ENCODE results near the gene TOMT. TPM values are rescaled to one million over a fixed set of nuclear protein-coding genes. Genes with fewer than 3 reads are reported as not detected.

The TOMT gene
- total RNA-seq, 1 donor from 2014 or later: not detected

GRCh38 chr11:72080326-72081183, 25.2 kb upstream of the TOMT start, which contains the start of the genes LRRC51 and NUMA1:
TSS of gene LRRC51 (plus strand) at chr11:72080850. CDS start at chr11:72089084, 8,234 bp downstream.
TSS of gene NUMA1 (minus strand) at chr11:72080542. CDS start at chr11:72035943, 44,599 bp downstream.
- peak; percentile 72 for FAIRE-seq
- H3K27me3 Mint-ChIP-seq (ENCODE audit: low read depth, unreplicated experiment): no peaks in the 10 kb centered on the region
- no peaks in the 10 kb centered on the region for H3K9me3 Mint-ChIP-seq (ENCODE audit: unreplicated experiment)

GRCh38 chr11:72081184-72081644, 24.5 kb upstream of the TOMT start:
- Histone ChIP-seq H3K4me2 (ENCODE audit: low read length) (peak overlapping the region; percentile 95), H3K9ac (ENCODE audit: low read length) (peak overlapping the region; percentile 85), H3K27ac (ENCODE audit: low read depth, low read length) (peak overlapping the region; percentile 85), H2AFZ (ENCODE audit: low read depth, low read length) (peak overlapping the region; percentile 93), H3K9me3 (ENCODE audit: insufficient read depth, low read depth, low read length) (no peaks in the 10 kb centered on the region), H3K36me3 (ENCODE audit: insufficient read depth, low read length) (no peaks in the 10 kb centered on the region), H3K27me3 (ENCODE audit: insufficient read depth, low read length) (no peaks in the 10 kb centered on the region), H3K79me2 (ENCODE audit: insufficient read depth, low read length) (peaks cover 39% of the 10 kb centered on the region), H3K4me1 (ENCODE audit: insufficient read depth, low read length) (peaks cover 22% of the 10 kb centered on the region), H3K4me3 (ENCODE audit: insufficient read depth, low read depth, low read length) (peak overlapping the region; percentile 65), H4K20me1 (ENCODE audit: insufficient read depth, low read length) (no peaks in the 10 kb centered on the region)
- Mint-ChIP-seq H3K9me3 (ENCODE audit: unreplicated experiment) (no peaks in the 10 kb centered on the region), H3K4me1 (ENCODE audit: low read depth, unreplicated experiment) (peaks cover 11% of the 10 kb centered on the region), H3K27me3 (ENCODE audit: low read depth, unreplicated experiment) (no peaks in the 10 kb centered on the region), H3K36me3 (ENCODE audit: low read depth, unreplicated experiment) (no peaks in the 10 kb centered on the region), H3K4me3 (ENCODE audit: unreplicated experiment) (peak overlapping the region; percentile 91), H3K27ac (ENCODE audit: unreplicated experiment) (peak overlapping the region; percentile 82)
- no peak for DNase-seq (ENCODE audit: low read depth)
- TF ChIP-seq, protein P1, sequence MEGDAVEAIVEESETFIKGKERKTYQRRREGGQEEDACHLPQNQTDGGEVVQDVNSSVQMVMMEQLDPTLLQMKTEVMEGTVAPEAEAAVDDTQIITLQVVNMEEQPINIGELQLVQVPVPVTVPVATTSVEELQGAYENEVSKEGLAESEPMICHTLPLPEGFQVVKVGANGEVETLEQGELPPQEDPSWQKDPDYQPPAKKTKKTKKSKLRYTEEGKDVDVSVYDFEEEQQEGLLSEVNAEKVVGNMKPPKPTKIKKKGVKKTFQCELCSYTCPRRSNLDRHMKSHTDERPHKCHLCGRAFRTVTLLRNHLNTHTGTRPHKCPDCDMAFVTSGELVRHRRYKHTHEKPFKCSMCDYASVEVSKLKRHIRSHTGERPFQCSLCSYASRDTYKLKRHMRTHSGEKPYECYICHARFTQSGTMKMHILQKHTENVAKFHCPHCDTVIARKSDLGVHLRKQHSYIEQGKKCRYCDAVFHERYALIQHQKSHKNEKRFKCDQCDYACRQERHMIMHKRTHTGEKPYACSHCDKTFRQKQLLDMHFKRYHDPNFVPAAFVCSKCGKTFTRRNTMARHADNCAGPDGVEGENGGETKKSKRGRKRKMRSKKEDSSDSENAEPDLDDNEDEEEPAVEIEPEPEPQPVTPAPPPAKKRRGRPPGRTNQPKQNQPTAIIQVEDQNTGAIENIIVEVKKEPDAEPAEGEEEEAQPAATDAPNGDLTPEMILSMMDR (IDR thresholded peaks at IDR 0.05; ENCODE audit: insufficient read depth, low read depth, low read length): no peak
- no peak for TF ChIP-seq EZH2 (IDR thresholded peaks at IDR 0.05; ENCODE audit: insufficient read depth, low read length)
- no peak for FAIRE-seq

More at GRCh38 chr11:72080326-72081183, 25.2 kb upstream of the TOMT start, which contains the start of the genes LRRC51 and NUMA1:
- peaks cover 22% of the 10 kb centered on the region for H3K4me1 ChIP-seq (ENCODE audit: insufficient read depth, low read length)
- peak within 1 kb of the TSS; percentile 95 for H3K4me2 ChIP-seq (ENCODE audit: low read length)
- Mint-ChIP-seq H3K27ac (ENCODE audit: unreplicated experiment) (peak within 1 kb of the TSS; percentile 82), H3K4me3 (ENCODE audit: unreplicated experiment) (peak within 1 kb of the TSS; percentile 91), H3K36me3 (ENCODE audit: low read depth, unreplicated experiment) (peaks cover 2% of the 10 kb centered on the region), H3K4me1 (ENCODE audit: low read depth, unreplicated experiment) (peaks cover 14% of the 10 kb centered on the region)
- H3K27ac ChIP-seq (ENCODE audit: low read depth, low read length): peak within 1 kb of the TSS; percentile 85
- H3K79me2 ChIP-seq (ENCODE audit: insufficient read depth, low read length): peaks cover 46% of the 10 kb centered on the region
- H3K4me3 ChIP-seq (ENCODE audit: insufficient read depth, low read depth, low read length): peak within 1 kb of the TSS; percentile 93
- H3K9ac ChIP-seq (ENCODE audit: low read length): peak within 1 kb of the TSS; percentile 85
- no peaks in the 10 kb centered on the region for H3K27me3 ChIP-seq (ENCODE audit: insufficient read depth, low read length)
- no peaks in the 10 kb centered on the region for H4K20me1 ChIP-seq (ENCODE audit: insufficient read depth, low read length)
- TF ChIP-seq EZH2 (IDR thresholded peaks at IDR 0.05; ENCODE audit: insufficient read depth, low read length): no peak
- TF ChIP-seq, protein P1 (IDR thresholded peaks at IDR 0.05; ENCODE audit: insufficient read depth, low read depth, low read length): no peak
- no peaks in the 10 kb centered on the region for H3K36me3 ChIP-seq (ENCODE audit: insufficient read depth, low read length)
- H2AFZ ChIP-seq (ENCODE audit: low read depth, low read length): peak within 1 kb of the TSS; percentile 93
- no peaks in the 10 kb centered on the region for H3K9me3 ChIP-seq (ENCODE audit: insufficient read depth, low read depth, low read length)
- DNase-seq (ENCODE audit: low read depth): peak; percentile 99

Measured in astrocyte (in vitro differentiated cells and primary cell).